Activated CD4-positive, alpha-beta T cell treated with anti-CD3 and anti-CD28 coated beads for 1 hour (primary cell): ENCODE measurements around the gene TRPM2.
A peak's percentile ranks its signal among the peaks of the same experiment; 100 is the strongest.

Source experiments
- DNase-seq: peaks from one replicate; pipeline ENCODE4 v3.0.0-alpha.2; 2020

Gene TRPM2

DNA sequence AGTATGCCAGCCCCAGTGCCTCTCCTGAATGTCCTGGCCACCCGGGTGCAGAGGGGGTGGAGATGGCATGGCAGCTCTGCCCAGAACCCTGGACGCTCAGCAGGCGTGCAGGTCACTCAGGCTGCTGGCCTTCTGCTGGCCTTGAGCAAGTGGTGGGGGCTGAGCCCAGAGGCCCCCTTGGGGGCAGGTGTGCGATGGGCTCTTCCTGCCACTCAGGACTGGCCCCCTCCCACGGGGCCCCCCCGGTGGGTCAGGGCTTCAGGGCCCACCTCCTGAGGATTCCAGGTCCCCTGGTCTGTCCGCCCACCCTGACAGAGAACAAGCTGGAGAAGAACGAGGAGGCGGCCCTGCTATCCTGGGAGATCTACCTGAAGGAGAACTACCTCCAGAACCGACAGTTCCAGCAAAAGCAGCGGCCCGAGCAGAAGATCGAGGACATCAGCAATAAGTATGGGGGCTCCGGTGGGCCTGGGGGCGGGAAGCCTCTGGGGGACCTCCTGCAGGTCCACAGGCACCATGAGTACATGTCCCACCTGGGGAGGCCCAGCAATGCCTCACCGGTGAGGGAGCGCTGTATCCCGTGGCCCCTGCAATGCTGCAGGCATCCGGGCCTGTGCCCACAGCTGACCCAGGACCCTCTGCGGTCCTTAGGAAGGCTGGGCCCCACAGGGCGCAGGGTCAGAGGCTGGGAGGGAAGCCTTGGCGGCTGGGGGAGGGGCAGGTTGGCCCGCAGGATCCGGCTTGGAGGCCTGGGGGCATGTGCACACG lies 64.9 kb downstream of the TRPM2 start:
- no peak for DNase-seq

DNA sequence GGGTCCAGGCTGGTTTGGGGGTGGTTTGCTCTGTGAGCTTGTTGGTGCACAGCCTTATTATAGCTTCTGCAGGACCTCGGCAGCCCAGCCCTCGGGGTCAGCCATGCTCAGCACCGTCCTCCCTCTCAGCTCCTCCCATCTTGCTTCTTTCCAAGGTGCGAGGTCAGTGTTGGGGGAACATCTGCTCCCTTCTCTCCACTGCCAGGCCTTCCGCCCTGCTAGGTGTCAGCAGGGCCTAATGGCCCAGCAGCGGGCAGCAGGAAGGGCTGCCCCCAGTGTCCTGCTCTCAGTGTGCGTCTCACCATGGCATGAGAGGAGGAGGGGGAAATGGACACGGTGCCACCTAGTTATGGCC lies 65.4 kb downstream of the TRPM2 start:
- DNase-seq: no peak

DNA sequence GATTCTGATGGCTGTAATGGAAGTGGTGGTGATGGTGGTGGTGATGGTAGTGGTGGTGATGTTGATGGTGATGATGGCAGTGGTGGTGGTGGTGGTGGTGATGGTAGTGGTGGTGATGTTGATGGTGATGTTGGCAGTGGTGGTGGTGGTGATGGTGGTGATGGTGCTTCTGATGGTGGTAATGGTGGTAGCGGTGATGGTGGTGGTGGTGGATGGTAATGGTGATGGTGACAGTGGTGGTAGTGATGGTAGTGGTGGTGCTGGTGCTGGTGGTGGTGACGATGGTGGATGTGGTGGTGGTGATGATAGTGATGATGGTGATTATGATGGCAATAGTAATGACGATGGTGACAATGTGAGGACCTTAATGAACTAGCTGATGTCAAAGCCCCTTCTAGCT lies 66.3 kb downstream of the TRPM2 start:
- DNase-seq: no peak

DNA sequence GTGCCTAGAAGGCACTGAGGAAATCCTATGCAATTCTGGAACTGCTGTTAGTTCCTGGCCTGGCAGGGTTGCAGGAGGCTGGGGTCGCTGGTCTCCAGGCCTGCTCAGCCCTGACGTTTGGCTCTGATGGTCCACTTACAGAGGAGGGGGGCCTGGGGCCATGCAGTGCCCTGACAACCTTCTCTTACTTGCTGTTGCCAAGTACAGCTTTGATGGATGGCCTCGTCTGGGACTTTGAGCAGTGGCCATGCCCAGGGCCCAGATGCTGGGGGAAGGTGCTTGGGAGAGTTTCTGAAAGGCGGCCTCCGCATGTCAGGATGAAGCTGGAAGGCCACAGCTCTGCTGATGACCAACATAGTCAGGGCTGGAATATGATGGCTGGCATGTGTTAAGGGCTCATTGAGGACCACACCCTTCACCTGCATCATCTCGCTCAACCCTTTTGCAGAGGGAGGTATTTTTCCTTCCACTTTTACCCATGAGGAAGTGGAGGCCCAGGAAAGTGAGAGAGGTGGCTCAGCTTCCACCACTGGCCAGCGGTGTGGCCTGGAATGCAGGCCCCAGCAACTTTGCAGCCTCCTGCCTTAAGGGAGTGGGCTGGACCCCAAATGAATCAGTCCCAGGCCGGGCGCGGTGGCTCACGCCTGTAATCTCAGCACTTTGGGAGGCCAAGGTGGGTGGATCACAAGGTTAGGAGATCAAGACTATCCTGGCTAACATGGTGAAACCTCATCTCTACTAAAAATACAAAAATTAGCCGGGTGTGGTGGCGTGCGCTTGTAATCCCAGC lies 67.2 kb downstream of the TRPM2 start:
- no peak for DNase-seq

DNA sequence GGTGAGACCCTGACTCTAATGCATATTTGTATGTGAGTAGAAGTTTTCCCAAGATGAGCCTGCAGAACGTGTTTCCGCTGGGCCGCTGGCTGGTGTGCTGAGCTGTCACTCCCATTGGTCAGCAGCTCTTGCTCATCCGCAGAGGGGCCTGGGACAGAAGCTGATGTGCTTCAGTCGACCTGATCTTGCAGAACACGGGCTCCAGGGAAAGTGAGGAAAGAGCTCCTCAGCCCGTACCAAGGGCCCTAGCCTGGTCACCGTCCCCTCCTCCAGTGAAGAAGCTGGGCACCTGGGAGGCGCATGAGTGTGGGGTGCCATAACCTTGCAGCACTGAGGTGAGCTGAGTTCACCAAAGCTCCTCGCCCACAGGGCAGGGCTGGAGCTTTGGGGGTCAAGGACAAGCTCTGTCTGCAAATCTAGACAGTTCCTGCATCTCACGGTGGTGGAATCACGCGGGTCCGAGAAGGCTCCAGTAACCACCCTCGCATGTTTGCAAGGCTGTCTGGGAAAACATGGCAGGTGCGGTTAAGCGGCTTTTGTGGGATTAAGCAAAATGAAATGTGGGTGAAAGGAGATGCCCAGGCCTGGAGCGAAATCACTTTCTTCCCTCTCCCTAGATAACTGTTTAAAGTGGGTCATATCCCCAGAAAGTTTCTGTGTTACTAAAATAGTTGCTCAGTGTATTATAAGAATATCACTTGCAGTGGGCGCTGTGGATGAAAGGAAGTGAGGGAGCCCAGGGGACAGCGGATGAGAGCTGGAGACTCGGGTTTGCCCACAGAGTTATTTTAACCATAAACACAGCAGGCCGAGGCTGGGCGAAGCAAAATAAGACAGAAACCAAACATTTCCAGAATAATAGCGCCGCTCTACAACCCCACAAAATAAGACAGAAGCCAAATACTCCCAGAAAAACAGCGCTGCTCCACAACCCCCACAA lies 68.8 kb downstream of the TRPM2 start:
- DNase-seq: no peak

DNA sequence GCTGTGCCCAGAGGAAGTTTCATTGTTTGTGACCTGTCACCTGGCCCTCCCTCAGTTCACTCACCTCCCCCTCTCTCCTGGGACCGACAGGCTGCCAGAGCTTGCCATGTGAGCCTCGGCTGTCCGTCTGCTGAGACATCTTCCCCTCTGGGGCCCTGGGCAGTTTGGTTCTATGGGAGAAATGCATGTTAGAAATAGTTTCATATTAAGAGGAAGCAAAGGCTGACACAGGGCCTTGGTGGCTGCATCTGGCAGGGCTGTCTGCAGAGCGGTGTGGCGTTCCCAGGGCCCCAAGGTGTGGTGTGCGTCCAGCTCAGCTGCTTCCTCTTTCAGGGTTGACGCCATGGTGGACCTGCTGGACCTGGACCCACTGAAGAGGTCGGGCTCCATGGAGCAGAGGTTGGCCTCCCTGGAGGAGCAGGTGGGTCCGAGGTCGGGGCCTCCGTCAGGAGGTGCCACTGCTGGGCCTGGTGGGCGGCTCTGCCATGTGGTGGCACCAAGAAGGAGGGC lies 69.9 kb downstream of the TRPM2 start:
- no peak for DNase-seq

DNA sequence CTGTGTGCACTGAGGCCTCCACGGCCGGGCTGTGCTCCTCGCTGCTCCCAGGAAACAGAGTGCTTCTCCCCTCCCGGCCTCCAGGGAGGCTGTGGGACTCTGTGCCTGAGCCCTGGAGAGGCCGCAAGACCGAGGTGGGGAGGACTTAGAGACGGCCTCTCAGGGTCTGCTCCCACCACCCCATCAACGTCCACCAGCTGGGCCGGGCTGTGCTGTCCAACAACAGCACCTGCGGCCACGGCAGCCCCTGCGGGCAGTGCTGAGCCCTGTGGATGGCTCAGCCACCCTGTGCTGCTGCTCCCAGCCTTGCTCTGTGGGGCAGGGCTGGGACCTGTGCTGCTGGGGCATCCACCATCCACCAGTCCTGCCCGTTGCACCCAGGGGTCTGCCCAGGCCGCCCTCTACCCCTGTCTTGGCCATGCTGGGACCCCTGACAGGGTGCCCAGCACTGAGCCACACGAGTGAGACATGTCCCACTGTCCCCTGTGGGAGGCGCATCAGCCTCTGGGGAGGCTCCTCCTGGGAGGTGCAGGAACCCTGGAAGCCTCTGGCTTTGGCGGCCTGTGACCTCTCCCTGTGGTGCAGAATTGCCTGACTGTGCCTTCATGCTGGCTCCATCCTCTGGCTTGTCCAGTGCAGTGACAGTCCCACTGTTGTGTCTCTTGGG lies 70.7 kb downstream of the TRPM2 start:
- DNase-seq: no peak

DNA sequence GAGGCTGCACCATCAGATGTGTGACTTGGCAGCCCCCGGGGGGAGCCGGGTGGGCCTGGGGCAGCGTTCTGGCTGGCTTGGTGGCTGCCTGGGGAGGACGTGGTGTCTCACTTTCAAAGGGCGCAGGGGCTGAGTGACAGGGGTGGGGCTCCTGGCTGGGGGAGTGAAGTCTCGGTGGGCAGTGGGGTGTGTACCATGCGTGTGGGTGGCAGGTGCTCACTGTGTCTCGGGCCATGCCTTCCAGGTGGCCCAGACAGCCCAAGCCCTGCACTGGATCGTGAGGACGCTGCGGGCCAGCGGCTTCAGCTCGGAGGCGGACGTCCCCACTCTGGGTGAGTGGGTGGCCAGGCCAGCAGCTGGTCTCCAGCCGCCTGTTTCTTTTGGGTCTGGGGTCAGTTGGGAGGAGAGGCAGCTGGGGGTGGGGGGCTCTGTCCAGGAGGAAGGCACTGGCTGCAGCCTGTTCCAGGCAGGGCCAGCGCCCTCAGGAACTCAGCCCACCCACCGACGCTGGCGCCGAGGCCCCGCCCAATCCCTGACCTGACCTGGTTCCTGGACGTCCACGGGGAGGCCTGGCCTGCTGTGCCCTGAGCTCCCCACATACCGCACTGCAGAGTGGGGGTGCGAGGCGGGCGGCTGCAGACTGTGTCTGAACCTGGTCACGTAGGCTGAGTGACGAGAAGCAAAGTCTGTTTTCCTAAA lies 71.3 kb downstream of the TRPM2 start:
- DNase-seq: no peak

DNA sequence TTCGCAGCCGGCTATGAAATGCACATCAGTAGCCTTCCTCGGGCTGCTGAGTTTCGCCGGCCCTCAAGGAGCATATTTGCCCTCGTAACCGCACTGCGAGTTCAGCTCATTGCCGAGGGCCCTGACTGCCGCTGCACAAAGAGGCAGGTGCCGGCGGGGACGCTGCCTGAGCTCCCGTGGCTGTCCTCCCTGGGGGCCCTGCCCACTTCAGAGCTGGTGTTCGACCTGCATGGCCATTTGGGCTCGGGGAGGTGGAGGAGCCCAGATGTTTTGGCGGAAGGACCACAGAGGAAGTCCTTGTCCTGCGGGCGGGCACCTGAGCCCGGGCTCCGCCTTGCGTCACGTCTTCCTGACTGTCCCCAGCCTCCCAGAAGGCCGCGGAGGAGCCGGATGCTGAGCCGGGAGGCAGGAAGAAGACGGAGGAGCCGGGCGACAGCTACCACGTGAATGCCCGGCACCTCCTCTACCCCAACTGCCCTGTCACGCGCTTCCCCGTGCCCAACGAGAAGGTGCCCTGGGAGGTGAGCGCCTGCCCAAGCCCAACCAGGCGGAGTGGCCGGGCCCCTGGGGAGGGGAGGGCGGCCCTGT lies 72.0 kb downstream of the TRPM2 start:
- DNase-seq: no peak

DNA sequence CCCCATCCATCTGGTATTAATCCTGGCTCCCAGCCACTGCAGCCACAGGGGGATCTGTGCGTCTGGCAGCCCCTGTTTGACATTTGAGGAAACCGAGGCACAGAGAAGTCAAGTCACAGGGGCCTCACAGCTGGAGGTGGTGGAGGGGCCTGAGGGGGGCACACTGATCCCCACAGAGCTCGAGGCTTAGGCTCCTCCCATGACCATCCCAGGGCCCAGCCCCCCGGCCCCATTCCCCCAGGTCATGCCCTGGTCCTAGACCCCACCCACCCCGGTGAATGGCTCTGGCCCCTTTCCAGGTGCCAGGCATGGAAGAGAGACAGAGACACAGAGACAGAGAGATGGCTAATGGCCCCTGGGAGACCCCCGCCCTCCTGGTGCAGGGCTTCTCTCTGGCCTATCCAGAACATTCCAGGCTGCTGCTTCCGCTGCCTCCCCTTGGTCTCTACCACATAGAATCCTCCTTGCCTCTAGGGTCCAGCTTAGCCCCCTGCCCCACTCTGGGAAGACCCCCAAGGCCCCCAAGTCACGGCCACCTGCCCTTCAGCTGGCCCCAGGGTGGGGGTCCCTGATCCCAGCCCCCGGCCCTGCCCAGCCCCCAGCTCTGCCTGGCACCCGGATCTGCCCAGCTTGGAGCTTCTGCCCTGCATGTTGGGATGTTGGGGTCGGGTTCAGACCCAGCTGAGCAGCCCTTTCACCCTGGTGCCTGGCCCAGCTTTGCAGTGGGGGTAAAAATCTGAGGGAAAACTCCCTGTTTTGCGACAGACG lies 72.7 kb downstream of the TRPM2 start:
- no peak for DNase-seq

DNA sequence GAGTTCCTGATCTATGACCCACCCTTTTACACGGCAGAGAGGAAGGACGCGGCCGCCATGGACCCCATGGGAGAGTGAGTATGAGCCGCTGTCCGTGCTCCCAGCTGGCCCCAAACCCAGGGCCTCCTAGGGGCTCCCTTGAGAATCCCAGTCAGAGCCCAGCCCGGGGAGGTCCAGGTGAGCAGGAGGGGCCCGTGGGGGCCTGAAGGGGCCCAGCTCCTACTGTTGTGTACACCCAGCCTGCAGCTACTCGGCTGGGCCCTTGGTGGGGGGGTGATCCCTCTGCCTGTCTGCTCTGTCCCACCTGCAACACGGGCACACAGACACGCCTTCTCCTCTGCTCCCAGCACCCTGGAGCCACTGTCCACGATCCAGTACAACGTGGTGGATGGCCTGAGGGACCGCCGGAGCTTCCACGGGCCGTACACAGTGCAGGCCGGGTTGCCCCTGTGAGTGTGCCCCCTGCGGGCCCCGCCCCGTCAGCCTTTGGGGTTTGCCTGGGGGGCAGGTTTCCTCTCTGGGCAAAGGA lies 73.3 kb downstream of the TRPM2 start:
- no peak for DNase-seq

DNA sequence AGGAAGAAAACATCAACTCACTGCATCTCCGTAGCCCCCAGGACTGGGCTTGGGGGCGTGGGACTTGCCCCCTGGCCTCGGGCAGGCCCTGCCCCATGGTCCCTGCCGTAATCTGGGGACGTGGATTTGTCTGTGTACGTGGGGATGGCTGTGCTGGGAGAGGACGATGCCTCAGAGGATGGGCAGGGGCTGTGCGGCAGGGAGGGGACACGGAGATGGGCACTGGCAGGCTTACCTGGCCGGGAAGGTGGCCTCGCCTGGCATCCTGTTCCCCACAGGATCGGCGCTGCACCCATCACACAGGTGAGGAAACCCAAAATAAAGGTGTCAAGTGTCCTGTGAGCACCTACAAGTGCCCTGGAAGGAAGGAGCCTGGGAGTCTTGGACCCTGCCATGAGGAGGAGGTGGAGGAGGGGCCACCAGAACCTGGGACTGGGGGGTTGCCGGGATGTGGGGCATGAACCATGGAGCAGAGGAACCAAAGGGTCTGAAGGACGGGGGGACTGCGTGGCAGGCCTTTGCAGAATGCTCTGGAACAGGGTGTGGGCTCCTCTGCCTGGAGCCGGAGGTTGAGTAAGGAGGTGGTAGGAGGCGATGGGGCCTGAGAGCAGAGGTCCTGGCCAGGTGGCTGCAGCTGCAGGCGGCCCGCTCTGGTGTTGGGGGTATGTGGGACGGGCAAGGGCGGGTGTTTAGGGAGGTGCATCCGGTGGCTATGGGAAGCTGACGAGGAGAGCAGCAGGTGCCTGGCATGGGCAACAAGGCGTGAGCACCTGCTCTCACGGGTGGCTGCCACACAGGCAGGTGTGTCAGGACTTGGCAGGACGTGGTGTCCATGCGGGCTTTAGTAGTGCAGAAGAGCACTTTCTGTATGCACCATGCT lies 74.1 kb downstream of the TRPM2 start:
- no peak for DNase-seq

DNA sequence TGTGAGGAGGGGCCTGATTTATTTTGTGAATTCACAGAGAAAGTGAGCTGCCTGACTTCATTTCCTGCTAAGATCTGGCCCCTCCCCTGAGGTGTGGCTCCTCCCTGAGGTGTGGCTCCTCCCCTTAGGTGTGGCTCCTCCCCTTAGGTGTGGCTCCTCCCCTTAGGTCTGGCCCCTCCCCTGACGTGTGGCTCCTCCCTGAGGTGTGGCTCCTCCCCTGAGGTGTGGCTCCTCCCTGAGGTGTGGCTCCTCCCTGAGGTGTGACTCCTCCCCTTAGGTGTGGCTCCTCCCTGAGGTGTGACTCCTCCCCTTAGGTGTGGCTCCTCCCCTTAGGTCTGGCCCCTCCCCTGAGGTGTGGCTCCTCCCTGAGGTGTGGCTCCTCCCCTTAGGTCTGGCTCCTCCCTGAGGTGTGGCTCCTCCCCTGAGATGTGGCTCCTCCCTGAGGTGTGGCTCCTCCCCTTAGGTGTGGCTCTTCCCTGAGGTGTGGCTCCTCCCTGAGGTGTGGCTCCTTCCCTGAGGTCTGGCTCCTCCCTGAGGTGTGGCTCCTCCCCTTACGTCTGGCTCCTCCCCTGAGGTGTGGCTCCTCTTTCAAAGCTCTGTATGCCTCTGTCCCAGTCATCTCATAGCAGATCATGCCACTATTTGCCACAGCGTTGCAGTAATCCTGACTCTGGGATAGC lies 75.0 kb downstream of the TRPM2 start:
- DNase-seq: peak; percentile 17

DNA sequence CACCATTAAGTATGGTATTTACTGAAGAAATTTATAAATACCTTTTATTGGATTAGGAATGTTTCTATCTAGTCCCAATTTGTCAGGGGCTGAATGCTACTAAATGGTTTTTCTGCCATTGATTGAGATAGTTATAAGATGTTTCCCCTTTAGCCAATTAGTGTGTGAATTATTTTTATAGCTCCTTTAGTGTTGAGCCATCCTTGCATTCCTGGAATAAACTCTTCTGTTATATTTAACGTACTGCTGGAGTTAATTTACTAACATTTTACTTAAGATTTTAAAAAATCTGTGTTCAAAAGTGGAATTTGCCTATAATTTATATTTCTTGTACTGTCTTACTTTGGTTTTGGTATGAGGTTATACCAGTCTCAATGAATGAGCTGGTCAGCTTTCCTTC lies 76.5 kb downstream of the TRPM2 start:
- no peak for DNase-seq

DNA sequence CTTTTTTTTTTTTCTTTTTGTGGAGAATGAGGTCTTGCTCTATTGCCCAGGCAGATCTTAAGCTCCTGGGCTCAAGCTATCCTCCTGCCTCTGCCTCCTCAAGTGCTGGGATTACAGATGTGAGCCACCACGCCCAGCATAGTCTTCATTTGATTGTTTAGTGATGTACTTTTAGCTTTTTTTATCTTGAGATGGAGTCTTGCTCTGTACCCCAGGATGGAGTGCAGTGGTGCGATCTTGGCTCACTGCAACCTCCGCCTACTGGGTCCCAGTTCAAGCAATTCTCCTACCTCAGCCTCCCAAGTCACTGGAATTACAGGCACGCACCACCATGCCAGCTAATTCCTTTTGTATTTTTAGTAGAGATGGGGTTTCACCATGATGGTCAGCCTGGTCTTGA lies 77.9 kb downstream of the TRPM2 start:
- DNase-seq: no peak

DNA sequence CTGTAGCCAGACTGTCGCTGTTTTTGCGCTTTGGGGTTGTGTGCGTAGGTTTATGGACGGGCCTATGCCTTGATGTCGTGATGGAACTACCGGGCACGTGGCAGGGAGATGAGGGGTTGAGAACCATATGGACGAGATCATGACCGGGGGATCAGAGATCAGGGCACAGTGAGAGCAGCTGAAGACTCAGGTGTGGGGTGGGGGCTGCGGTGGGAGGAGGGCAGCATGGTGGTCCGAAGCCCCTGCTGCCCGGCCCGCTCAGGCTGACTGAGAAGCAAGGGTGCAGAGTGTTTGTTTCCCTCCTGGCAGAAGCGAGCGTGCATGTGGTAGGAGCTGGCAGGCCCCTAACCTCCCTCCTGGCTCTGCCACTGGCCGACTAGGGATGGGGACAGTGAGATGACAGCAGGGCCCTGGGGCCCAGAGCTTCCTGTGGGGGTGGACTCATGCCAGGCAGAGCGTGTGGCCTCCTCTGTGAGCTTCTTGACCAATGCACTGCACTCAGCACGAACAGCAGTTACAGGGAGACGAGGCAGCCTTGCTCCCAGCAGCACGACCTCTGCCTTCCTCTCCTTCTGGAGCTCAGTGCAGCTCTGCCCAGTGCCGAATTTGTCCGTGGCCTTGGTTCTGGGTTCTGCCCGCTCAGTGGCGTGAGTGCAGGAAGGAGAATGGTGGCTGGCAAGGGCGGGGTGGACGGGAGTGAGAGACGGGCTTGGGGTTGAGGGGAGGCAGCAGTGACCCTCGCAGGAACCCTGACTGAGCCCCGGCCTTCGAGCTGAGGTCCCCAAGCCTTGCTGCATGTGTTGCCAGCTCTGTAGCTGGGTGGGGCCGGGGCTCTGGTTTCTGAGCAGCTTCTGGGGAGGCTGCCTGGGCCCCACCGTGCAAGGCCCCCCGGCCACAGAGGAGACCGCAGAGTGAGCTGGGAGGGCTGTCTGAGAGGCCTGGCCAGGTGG lies 79.7 kb downstream of the TRPM2 start:
- DNase-seq: peak; percentile 6

DNA sequence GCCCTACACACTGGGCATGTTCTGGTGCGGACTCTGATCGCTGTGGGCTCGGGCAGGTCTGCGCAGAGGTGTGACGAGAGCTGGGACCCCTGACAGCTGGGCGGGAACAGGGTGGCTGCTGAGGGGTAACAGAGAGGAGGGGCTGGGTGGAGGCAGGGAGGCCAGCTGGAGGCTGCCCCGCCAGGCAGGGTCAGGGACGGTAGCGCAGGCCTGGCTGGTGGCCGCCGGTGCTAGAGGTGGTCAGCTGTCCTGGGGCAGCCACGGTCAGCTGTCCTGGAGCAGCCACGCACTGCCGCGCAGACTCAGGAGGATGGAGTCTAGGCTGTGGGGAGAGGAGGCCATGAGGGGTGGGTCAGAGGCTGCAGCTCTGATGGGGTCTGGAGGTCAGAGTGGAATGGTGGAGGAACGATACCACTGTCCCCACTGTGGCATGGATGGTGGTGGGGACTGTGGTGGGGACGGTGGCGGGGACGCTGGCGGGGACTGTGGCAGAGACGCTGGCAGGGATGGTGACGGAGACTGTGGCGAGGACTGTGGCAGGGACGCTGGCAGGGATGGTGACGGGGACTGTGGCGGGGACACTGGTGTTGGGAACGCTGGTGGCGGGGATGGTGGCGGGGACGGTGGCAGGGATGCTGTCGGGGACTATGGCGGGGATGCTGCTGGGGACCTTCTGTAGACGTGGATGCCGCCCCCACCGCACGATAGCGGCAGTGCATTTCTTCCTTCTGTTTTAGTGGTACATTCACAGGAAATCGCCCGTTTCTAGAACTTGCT lies 80.6 kb downstream of the TRPM2 start:
- peak; percentile 1 for DNase-seq
